Activated CD8-positive, alpha-beta memory T cell treated with anti-CD3 and anti-CD28 coated beads for 48 hours (primary cell): ENCODE measurements around the gene GNAO1.

Experiments
- DNase-seq, 3 experiments: peaks; one replicate each; pipeline ENCODE4 v3.0.0-alpha.2; 2020; ENCODE audit warnings: low read depth in 2 of 3, low spot score in 2 of 3

Gene GNAO1

GRCh38 chr16:56197192-56197992, 6.1 kb downstream of the GNAO1 start:
- DNase-seq: no peak

GRCh38 chr16:56198006-56198754, 6.9 kb downstream of the GNAO1 start:
- no peak for DNase-seq

DNA sequence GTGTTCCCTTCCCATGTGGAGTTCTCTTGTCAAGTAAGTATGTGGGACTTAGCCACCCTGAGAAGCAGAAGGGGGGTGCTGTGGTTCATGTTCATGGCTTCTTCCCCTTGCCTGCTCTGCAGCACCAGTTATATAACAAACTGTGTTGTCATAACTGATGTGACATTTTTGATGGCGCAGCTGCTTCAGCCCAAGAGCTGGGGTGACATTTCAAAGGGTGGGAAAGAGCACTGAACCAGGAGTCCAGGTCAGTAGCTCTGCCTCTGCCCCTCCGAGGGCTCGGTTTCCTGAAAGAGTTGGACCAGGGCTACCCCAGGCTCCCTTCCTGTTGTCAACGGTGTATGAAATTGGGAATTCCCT, 7.4 kb downstream of the GNAO1 start:
- no peak for DNase-seq

GRCh38 chr16:56199164-56199563, 7.9 kb downstream of the GNAO1 start:
- no peak for DNase-seq

- no peak for DNase-seq
Measured at GRCh38 chr16:56201030-56201429, 9.7 kb downstream of the GNAO1 start.

GRCh38 chr16:56202036-56202435, 10.7 kb downstream of the GNAO1 start:
- DNase-seq: no peak

GRCh38 chr16:56203052-56203451, 11.8 kb downstream of the GNAO1 start:
- no peak for DNase-seq

DNA sequence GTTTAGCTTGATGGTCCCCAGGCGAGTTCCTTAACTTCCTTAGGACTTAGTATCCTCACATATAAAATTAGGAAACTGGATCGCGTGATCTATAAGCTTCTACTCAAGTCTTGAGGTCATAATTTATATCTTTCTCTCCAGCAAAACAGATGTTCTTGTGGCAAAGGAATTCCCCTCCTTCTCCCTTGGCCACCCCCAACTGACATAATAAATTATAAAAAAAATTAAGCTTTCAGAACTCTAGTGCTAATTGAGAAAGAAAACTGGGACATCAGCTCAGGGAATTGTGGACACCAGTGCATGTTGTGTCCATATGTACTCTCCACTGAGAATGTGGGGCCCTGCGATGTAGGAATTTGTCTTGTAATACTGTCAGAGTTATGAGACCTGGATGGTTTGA, 13.5 kb downstream of the GNAO1 start:
- DNase-seq: no peak

DNA sequence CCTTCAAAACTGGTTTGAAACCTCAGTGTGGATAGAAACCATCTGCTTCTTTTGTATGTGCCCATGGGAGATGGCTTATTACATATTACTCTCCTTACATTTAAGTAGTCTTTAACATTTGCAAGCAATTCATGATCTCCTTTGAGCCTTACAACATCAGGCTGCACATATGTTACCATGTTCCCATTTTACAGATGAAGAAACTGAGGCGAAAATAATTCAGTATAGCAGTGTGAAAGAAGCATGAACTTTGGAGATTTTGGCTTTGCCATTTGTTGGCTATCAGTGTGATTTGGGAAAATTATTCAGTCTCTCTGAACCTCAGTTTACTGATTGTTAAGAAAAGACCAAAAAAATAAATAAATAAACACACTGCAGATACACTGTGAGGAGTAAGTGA, 15.7 kb downstream of the GNAO1 start:
- no peak for DNase-seq

DNA sequence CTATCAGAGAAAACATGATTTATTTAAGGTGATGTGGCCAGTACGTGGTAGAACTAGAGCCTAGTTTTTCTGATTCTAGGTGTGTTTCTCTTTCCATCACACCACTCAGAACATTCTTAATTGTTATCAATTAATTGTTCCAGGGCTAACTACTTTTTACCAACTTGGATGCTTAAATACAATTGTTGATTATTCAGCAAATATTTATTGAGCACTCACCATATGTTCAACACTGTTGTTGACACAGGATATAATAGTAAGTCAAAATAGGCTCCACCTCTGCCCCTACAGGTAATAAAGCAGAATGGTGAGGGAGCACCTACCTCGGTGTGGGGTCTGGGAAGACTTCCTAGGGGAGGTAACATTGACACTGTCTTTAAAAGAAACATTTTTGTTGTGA, 16.1 kb downstream of the GNAO1 start:
- DNase-seq: no peak

GRCh38 chr16:56211435-56211981, 20.2 kb downstream of the GNAO1 start:
- no peak for DNase-seq

DNA sequence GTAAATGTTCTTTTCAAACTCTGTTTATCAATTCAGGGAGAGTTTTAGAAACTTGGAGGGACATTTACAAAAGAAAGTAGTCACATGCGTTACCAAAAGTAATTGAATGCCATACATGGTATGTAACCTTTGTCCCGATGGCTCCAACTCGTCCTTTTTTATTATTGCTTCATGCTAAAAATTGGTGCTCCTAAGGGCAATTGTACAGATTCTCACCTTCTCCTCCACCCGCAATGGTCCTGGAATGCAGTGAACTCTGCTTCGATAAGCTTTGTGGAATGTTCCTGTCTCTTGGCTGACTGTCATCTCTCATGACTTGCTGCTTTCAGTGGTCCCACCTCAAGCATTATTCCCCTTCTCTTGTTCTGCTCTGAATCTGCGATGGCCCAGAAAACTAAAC, 20.9 kb downstream of the GNAO1 start:
- DNase-seq: no peak

DNA sequence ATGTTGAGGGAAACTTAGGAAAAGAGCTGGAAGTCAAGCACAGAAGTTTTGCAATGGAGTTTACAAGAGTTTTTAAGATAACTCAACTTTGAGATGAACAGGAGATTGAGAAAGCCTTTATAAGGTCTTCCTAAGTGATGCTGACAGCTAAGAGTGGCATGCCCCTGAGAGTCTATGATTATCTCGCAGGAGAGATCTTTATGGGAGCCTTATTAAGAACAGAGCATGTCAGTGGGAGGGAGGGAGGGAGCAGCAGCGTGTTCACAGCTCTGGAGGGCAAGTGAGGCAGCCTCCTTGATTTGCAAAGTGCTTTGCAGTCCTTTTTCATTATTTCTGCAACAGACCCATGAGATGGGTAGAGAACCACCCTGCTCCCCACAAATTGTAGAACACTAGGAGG, 30.7 kb downstream of the GNAO1 start:
- no peak for DNase-seq

GRCh38 chr16:56222474-56222997, 31.2 kb downstream of the GNAO1 start:
- DNase-seq: no peak

DNA sequence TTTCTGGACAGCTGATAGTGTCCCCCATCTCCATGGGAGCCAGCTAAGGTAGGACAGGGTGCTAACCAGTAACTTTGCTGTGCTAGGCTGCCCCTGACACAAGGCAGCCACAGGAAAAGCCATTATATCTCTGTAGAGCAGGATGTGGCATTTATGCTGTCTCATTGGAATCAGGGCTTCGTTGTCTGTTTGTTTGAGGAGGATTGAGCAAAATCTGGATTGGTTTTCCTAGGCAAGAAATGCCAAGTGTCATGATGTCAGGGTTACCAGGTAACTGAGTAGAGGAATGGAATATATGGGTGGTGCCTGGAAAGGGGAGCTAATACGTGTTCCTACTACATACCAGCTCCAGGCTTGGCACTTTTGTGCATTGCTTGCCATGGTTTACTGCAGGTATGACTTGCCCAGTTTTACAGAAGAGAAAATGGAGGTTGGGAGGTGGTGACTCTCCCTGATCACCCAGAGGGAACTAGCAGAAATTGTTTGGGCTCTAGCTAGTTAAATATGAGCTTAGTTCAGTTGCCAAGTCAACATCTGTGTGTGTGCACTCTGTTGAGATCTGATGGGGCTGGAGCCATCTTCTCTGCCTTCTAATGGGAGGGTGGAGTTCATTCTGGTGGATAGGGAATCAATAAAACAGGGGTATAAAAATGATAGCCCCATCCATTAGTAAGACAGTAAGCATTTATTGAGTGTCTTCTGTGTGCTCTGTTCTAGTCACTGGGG, 33.9 kb downstream of the GNAO1 start:
- no peak for DNase-seq

- no peak for DNase-seq
Measured at GRCh38 chr16:56226187-56226586, 34.9 kb downstream of the GNAO1 start.

DNA sequence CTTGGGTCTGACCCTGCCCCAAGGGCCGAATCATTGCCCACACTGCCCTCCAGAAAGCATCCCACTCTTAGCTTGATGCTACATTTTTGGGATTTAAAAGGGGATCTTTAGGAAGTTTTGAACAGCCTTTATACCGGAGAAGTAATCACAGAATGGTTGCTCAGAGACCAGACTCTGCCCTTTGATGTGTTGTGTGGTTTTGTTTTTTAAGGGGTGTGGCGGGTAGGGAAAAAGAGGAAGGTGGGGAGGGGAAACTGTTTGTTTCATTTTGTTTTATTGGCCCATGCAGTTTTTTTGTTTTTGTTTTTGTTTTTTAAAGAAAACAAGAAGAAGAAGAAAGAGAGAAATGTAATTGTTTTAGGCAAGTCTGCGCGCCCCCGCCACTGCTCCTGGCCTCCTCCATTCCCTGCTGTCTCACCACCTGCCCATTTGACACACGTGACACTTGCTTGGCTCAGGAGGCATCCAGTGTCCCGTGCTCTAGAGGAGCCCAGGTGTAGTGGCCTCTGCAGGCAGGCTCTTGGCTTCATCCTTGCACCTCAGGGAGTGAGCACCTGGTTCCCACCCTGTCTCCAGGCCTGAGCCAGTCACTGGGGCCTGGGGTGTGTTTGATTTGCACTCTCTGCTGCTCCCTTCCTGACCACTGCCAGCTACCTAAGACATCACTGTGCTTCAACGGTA, 35.7 kb downstream of the GNAO1 start:
- no peak for DNase-seq

DNA sequence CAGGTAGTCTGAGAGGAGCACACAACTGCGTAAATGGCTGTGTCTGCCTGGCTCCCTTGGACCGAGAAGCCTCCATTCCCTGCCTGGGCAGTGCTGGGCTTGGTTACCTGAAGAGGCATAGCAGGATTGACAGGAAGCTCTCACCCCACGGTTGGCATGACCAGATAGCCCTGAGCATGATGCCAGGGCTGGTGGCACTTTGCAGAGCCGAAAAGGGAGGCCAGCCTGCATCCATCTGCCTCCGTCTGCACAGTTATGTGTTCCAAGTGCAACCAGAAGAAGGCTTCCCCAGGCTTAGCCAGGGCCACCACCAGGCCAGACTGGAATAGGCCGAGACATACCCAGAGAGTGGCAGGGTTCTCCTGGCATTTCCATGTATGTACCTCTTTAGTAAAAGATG, 36.6 kb downstream of the GNAO1 start:
- DNase-seq: no peak

- DNase-seq: no peak
Measured at GRCh38 chr16:56228476-56228875, 37.2 kb downstream of the GNAO1 start.

GRCh38 chr16:56233795-56234566, 42.7 kb downstream of the GNAO1 start:
- DNase-seq: no peak
